GM19023 (cell line): Measurements from ENCODE around the gene MAS1.
"Not testable (repeated sequence)": the region's sequence is repeated elsewhere in the genome, so short reads cannot be mapped to it uniquely, and the experiment has no call there.

ENCODE experiments used
- ATAC-seq: cut with Tn5 transposase; IDR thresholded peaks from one replicate; pipeline ENCODE4 v1.9.1; 2021; ENCODE audit warnings: mild to moderate bottlenecking, moderate library complexity; ENCODE audit not compliant: unreplicated experiment

The MAS1 gene

GRCh38 chr6:159915397-159915796 is 24.6 kb downstream of the MAS1 start:
- ATAC-seq = no peak

GRCh38 chr6:159916237-159916636 is 25.4 kb downstream of the MAS1 start:
- no peak for ATAC-seq

GRCh38 chr6:159916752-159917151 is 26.0 kb downstream of the MAS1 start:
- no peak for ATAC-seq

- ATAC-seq = no peak
Observed at GRCh38 chr6:159919011-159919511, 28.3 kb downstream of the MAS1 start.

- no peak for ATAC-seq
Observed at GRCh38 chr6:159919800-159920199, 29.0 kb downstream of the MAS1 start.

GRCh38 chr6:159924150-159924549 is 33.4 kb downstream of the MAS1 start:
- ATAC-seq = not testable (repeated sequence)

- no peak for ATAC-seq
Observed at GRCh38 chr6:159926542-159927203, 35.9 kb downstream of the MAS1 start.

- peak; percentile 51 for ATAC-seq
Observed at GRCh38 chr6:159929819-159930218, 39.0 kb downstream of the MAS1 start.

- peak; percentile 84 for ATAC-seq
Observed at GRCh38 chr6:159931112-159931511, 40.3 kb downstream of the MAS1 start.

GRCh38 chr6:159931846-159932245 is 41.1 kb downstream of the MAS1 start:
- peak; percentile 2 for ATAC-seq

- ATAC-seq = no peak
Observed at GRCh38 chr6:159933077-159933476, 42.3 kb downstream of the MAS1 start.

- ATAC-seq = no peak
Observed at GRCh38 chr6:159934181-159934580, 43.4 kb downstream of the MAS1 start.

GRCh38 chr6:159935065-159935464 is 44.3 kb downstream of the MAS1 start:
- ATAC-seq = no peak

GRCh38 chr6:159935633-159936032 is 44.8 kb downstream of the MAS1 start:
- ATAC-seq = no peak

GRCh38 chr6:159939591-159940016 is 48.8 kb downstream of the MAS1 start:
- no peak for ATAC-seq
